Activated gamma-delta T cell (primary cell): ENCODE measurements around the gene TBCB.
"Not testable (repeated sequence)": the region's sequence is repeated elsewhere in the genome, so short reads cannot be mapped to it uniquely, and the experiment has no call there.

Experiments used
- DNase-seq: peaks from one replicate; lab custom pipeline; 2025; lab: John Stamatoyannopoulos, UW

The TBCB gene

GRCh38 chr19:36173846-36174245, 58.6 kb downstream of the TBCB start:
- DNase-seq = not testable (repeated sequence)
